Measurements from ENCODE around the gene MIEF1.
"Not testable (repeated sequence)": the region's sequence is repeated elsewhere in the genome, so short reads cannot be mapped to it uniquely, and the experiment has no call there.

MIEF1 gene

DNA sequence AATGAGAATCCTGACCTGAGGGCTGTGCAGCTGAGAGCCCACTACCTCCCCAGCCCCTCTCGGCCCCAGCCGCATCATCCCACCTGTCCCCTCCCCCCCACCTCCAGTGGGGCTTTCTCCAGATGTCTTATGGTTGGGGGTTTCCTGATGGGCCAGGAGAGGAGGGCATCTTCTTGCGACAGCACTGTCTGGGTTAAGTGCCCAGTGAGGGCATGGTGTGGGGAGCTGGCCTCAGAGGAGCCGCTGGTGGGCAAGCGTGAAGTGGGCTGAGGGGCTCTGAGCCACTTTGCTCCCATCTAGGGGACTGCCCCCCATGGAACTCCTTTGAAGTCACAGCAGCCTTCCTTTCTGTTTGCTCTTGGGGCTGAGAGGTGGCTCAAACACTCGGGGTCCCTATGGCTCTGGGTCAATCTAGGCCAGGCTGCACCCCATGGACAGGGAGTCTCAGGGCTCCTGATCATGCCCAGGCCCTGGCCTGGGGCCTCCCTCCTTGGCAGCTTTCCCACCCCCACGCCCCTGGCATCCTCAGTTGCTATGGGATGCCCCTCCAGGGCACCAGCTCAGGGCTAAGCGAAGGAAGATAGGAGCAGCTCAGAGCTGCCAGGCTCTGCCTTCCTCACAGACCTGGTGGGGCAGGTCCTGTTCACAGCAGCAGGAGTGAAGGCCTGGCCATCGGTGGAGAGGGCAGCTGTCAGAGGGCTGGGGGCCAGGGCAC lies 11.0 kb upstream of the MIEF1 start:
- no peak for DNase-seq

DNA sequence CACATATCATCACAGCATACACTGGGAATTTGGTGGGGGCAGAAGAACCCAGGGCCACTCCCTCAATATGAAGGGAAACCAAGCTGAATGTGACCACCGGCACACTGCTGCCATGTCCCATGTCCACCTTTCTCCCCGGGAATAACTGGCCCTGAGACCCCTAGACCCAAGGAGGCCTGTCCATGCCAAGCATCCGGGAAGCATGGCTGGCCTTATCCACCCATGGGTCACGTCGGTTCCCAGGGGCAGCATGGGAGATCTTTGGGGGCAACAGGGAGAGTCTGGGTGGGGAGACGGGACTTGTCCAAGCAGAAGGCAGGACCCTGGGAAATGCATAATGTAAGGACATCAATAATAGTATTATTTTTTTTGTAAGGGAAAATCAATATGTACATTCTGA lies 10.4 kb upstream of the MIEF1 start:
- no peak for DNase-seq

DNA sequence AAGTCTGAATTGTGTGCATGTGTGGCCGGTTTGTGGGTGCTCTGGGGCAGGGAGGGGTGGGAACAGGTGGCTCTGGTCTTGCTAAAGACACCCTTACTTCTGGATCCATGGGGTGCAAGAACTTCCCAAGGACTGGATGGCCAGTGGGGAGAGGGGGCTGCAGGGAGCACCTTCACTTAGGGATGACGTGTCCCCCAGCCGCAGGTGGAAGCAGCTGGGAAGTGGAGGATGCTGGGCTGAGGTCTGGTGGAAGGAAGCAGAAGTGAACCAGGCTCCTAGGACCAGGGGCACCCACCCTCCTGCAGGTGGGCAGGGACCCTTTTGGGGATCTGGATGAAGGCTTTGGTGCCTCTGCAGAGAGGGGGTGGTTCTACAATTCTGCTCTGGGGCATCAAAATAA lies 9.9 kb upstream of the MIEF1 start:
- DNase-seq, result no peak

DNA sequence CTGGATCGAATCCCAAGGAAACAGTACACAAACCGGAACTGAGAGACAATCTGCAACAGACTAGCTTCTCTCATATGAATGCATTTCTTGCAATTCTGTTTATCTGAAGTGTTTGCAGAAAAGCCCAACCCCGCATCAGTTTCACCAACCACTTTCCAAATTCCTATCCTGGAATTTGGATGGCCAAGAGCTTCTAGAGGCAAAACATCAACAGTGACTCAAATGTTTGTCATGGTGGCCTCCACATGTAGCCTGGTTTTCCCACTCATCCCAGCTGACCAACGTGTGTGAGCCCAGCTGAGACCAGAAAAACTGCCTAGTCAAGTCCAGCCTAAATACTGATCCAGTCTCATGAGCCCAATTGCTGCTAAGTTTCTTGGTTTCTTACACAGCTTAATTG lies 8.3 kb upstream of the MIEF1 start:
- DNase-seq, result peak; percentile 83

DNA sequence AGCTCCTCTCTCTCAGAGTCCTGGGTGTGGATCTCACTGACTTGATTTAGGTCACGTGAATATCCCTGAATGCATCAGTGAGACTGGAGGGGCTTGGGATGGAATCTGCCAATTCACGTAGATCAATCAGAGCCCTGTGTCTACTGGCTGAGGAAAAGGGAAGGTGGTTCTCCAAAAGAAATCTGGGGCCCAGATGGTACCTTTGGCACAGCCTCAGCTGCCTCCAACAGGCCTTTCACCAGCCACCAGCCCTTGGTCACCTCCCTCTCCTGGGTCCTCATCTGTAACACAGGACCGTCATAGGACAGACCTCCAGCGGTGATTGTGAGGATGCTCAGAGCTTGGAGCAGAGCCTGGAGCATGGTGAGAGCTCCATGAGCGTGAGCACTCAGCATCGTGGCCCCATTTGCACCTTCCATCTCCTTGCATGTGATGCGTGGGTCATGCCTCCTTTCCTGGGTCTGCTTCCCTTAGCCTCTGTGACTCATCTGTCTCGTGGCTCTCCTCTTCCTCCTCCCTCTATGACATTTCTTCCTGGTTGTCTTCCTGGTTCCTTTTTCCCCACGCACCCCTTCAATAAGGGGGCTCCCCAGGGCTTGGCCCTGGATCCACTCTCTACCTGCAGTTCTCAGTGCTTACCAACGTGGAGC lies 7.5 kb upstream of the MIEF1 start:
- peak; percentile 37 for DNase-seq

DNA sequence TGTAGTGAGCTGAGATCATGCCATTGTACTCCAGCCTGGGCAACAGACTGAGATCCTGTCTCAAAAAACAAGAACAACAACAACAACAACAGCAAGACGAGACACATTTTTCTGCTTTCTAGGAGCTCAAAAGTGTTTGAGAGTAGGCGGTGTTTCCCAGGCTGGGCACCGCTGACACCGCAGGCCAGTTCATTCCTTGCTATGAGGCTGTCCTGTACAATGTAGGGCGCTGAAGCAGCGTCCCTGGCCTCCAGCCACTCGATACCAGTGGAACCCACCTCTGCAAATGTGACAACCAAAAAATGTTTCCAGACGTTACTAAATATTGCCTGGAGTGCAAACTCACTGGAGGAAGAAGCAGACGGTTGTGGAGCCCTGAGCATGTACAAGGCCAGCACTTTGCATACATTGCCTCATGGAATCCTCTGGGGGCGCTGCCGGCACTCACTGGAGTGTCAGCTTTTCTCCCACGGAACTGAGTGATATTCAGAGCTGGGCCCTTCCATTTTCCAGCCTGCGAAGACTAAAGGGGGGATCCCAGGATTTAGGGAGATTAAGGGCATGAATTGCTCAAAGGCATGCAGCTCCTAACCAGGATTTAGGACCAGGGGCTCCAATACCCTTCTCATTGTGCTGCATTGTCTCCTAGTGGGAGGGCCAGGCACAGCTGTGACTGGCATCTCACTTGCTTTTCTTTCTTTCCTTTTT lies 5.8 kb upstream of the MIEF1 start:
- DNase-seq, result peak; percentile 63

DNA sequence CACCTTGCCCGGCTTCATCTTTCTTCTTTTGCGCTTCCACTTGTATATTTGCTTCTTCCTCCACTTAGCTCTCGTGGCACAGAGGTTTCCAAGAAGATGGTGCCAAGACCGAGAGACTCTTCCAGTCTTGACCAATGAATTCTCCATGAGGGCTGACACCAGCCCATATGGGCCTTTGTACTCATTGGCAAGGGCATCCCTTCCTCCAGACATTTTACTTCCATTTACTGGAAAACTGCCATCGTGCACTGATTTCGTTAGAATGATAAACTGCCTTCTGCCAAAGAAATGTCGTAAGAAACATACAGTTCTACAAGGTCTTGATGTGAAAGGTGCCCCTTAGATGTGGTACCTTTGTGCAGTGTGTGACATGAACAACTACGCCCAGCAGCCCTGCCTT lies 4.7 kb upstream of the MIEF1 start:
- DNase-seq, result no peak

DNA sequence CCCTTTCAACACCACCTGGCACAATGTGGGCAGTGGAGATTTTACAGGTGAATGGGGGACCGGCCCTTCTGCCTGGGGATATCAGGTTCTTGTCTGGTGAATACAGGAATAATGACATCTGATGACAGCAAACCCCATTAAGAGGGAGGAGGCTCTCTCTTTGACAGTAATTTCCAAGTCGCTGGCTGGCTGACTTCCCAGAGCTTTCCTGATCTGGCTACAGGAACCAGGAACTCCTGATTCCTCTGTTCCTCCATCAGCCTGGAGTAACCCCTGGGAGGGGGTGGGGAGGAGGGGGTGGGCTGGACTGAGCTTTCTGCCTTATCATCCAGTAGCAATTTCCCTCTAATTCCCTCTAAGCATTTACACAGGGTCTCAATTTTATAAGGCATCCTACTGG lies 3.7 kb upstream of the MIEF1 start:
- no peak for DNase-seq

DNA sequence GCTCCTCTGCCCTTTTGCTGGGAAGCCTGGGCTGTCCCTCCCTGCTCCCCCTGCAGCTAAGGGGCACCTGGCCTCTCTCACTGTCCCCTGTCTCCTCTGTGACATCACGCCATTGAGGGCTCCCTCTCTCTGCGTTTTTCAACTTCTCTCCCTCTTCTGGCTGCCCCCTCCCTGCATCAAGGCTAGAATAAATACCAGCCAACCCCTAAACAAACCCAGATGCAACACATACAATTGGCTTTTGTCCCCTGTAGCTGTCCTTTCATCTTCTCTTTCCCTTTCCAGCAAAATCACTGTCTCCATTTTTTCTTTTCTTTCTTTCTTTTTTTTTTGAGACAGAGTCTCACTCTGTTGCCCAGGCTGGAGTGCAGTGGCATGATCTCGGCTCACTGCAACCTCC lies 3.3 kb upstream of the MIEF1 start:
- no peak for DNase-seq

DNA sequence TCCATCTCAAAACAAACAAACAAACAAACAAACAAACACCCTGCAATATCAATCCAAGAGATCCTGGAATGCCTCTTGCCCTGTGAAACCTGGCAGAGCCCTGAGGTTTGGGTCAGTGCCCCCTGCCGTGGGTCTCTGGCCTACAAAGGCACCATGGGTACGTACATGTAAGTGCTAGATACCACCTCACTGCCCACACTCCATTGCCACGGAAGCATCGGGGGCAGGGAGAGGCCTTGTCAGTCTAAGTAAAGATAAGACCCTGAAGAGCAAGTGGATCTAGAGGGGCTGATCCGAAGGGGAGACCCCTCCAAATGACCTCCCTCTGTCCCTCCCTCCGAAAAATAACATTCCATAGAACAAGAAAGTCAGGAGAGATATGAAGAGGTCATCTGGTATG lies 2.0 kb upstream of the MIEF1 start:
- DNase-seq, result no peak

DNA sequence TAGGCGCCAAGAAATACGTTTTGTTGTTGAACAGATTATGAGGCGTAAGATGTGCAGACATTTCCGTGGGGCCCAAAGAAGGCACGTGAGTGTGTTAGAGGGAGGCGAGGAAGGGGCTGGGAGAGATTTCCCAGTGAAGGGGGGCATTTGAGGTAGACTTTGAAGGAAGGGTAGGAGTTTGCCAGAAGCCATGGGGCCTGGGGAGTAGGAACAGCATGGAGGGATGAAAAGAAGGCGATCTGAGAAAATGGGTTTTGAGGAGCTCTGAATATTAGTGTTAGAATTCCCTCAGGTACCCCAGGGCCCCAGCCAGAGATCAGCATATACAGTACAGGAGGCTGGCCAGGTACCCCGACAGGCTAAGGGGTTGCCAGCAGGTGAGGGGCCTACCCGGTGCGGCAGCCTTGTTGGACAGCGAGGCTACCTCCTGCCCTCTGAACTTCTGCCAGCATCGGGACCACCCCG lies 414 bp upstream of the MIEF1 start:
- no peak for DNase-seq

DNA sequence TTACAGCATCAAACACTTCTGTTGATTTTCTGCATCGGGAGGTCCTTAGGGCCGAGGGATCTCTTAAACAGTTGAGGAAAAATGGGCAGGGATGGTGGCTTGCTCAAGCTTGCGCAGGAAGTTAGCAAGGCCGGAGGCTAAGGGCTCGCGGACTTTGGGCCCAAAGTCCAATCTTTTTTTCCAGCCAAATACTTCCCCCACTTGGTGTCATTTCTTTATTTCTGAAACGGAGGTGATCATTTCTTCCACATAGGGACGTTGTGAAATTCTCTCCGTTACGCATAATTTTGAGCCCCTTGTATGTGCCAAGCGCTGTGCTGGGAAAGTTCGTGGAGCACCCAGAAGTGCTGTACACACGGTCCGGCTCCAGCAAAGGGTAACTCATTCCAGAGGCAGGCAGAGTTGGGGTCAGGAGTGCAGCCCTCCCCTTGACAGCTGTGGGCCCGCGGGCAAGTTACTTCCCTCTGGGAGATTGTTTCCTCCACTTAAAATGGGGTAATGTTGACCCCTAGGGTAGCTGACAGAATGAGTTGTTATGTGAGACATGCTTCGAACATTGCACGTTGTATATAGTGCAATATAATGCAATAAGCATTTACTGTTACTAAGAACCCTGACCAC lies 809 bp downstream of the MIEF1 start:
- DNase-seq, result peak; percentile 53

DNA sequence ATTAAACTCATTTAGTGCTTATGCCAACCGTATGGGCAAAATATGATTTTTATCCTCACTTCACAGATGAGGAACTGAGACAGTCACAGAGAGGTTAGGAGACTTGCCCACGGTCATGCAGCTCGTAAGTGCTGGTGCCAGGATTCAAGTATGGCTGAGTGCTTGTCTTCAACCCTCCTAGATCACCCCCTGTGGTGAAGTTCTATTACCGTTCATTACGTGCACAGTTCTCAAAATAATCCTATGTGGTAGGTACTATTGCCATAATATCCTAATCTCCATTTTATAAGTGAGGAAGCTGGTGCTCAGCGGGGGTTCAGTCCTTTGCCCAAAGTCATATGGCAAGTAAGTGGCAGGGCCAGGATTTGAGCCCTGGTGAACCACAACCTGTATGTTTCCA lies 1.5 kb downstream of the MIEF1 start:
- no peak for DNase-seq

DNA sequence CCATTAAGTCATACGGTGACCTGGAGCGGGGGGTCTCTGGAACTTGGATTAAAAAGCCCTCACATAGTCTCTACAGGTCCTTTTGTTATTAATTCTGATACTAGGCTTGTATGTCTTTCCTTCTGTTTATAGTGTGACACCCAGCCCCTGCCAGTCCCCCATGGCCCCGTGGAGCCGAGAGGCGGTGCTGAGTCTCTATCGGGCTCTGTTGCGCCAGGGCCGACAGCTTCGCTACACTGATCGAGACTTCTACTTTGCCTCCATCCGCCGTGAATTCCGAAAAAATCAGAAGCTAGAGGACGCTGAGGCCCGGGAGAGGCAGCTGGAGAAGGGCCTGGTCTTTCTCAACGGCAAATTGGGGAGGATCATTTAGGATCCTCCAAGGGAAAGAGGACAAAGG lies 2.0 kb downstream of the MIEF1 start:
- no peak for DNase-seq

DNA sequence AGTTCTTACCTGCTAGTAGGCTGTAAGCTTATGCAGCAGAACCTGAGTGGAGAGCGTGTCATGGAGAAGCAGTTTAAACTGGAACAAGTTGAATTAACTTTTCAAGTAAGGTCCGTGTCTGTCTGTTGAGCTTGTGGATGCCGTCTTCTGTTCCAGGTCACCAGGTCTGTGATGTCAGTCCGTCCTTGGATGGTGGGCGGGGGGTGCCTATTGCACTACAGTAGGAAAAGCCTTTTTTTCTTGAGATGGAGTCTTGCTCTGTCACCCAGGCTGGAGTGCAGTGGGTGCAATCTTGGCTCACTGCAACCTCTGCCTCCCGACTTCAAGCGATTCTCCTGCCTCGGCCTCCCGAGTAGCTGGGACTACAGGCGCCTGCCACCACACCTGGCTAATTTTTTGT lies 4.9 kb downstream of the MIEF1 start:
- not testable (repeated sequence) for DNase-seq

DNA sequence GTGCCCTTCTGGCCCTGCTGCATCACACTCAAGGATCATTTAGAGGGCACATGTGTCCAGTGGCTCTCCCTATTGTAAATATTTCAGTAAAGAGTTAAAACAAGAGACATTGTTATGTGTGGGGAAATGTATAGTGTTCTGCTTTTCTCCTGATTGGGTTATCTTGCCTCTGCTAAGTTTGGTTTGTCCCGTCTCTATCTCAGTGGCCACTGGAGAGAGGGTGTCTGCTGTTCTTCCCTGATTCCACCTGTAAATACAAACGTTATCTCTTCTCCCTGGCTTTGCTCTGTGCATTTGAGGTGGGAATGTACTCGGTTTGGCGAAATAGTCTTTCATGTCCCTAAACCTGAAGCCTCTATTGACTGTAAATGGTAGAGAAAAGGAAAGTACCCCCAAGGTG lies 6.3 kb downstream of the MIEF1 start:
- DNase-seq, result no peak

DNA sequence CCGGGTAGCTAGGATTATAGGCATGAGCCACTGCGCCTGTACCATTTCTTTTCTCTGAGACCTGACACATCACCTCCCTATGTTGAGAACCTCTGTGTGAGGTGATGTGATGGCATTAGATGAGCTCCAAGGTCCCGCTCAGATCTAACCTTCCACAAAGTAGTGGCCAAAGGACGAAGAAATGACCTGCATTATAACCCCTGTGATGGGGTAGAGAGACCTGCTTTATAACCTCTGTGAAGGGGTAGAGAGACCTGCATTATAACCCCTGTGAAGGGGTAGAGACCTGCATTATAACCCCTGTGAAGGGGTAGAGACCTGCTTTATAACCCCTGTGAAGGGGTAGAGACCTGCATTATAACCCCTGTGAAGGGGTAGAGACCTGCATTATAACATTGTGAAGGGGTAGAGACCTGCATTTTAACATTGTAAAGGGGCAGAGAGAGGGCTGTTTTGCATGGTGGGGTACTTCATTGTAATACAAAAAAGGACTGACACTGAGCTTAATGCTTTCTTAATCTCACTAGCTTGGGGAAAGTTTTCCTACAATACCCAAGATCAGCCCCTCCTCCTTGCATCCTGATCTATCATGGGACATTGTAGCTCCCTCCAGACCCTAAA lies 8.5 kb downstream of the MIEF1 start:
- no peak for DNase-seq

DNA sequence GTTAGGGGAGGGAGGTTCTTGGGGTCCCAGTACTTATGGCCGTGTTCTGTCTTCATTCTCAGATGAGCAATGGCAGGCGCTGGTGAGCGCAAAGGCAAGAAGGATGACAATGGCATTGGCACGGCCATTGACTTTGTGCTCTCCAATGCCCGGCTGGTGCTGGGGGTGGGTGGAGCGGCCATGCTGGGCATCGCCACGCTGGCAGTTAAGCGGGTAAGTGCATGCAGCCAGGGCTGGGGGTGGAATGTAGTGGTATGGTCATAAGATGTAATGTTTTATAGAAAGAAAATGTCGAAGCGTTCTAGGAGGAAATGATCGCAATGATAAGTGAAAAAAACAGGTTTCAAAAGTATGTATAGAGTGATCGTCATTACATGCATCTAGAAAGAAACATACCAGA lies 9.1 kb downstream of the MIEF1 start:
- no peak for DNase-seq

DNA sequence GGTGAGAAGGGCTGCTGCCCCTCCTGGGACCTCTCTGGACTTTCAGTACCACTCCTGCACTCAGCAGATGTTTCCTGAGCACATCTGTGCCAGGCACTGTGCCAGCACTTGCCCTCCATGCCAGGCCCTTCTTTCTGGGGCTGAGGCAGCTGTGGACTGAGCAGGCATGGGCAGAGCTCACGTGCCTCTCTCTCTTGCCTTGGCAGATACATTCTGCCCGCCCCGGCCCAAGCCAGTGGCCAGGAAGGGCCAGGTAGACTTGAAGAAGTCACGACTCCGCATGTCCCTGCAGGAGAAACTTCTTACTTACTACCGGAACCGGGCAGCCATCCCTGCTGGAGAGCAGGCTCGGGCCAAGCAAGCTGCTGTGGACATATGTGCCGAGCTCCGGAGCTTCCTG lies 9.9 kb downstream of the MIEF1 start:
- no peak for DNase-seq

DNA sequence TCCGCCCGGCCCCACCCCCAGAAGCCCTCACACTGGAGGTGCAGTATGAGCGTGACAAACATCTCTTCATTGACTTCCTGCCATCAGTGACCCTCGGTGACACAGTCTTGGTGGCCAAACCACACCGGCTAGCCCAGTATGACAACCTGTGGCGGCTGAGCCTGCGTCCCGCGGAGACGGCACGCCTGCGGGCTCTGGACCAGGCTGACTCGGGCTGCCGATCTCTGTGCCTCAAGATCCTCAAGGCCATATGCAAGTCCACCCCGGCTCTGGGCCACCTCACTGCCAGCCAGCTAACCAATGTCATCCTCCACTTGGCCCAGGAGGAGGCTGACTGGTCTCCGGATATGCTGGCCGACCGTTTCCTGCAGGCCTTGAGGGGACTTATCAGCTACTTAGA lies 11.7 kb downstream of the MIEF1 start:
- no peak for DNase-seq

DNA sequence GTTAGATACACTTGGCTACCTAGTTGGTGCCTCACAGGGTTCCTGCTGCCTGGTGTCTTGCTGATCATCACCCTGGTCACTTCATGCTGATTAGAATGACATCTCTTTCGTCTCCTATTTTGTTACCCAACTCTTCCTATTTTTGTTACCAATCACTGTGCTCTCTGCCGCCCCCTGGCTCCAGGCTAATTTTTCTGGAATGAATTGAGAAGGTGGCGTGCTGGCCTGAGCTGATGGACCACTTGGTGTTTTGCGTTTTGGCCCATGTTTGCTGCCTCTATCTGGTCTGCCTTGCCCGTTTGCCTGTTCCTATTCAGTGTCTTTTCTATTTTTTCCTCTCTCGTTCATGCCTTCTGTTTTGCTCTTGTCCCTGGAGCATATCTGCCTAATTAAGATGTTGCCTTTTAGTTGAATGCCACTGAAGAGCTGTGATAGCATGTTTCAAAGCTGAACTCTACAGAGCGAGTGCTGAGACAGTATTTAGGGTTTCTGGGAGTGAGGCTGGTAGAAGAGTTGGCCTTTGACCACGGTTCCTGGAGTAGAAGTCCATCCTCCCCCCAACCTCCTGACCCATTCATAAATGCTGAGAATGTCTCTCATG lies 12.4 kb downstream of the MIEF1 start:
- peak; percentile 44 for DNase-seq

DNA sequence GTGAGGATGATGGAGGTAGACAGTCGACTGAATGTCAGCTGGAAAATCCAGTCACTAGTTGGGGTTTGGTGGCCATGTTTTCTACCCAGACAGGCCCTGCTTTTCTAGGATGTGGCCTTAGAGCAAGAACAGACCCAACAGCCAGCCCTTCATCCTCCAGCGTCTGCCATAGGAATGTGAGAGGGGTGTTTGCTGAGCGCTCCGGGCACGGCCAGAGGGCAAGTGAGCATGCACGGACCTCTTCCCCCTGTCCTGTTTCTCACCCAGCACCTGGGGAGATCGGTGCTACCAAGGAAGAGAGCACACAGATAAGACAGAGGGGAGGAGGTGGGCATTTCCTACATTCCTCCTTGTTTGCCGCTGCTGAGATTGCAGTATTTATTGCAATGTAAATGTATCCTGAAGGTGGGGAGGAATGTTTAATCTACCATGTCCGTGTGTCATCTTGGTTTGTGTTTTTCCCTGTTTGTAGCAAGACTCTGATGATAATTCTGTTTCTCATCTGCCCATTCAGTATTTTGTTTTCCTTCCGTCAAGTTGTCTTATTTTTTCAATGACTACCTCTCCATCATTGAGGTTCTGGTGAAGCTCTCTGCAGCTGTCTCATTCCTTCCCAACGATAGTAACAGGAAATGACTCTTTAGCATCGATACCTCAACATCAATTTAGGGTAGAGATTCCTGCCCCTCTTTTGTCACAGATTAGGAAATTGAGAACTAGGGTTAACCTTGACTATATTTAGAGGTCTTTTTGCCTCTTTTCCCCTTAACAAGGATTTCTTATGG lies 13.4 kb downstream of the MIEF1 start:
- DNase-seq, result no peak
